ENCODE results near the gene OR3A1.

- TF ChIP-seq, protein P1, sequence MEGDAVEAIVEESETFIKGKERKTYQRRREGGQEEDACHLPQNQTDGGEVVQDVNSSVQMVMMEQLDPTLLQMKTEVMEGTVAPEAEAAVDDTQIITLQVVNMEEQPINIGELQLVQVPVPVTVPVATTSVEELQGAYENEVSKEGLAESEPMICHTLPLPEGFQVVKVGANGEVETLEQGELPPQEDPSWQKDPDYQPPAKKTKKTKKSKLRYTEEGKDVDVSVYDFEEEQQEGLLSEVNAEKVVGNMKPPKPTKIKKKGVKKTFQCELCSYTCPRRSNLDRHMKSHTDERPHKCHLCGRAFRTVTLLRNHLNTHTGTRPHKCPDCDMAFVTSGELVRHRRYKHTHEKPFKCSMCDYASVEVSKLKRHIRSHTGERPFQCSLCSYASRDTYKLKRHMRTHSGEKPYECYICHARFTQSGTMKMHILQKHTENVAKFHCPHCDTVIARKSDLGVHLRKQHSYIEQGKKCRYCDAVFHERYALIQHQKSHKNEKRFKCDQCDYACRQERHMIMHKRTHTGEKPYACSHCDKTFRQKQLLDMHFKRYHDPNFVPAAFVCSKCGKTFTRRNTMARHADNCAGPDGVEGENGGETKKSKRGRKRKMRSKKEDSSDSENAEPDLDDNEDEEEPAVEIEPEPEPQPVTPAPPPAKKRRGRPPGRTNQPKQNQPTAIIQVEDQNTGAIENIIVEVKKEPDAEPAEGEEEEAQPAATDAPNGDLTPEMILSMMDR (conservative IDR thresholded peaks at IDR 0.05 in 1 of 2, IDR thresholded peaks at IDR 0.05 in 1 of 2; ENCODE audit: extremely low read depth in 1 of 2, insufficient read depth in 1 of 2, low read depth in 1 of 2, low read length in 2 of 2): no peak
- no peak for TF ChIP-seq EZH2 (IDR thresholded peaks at IDR 0.05; ENCODE audit: borderline replicate concordance, low read length)
Observed at GRCh38 chr17:3316836-3317235, 18.7 kb upstream of the OR3A1 start.
